ENCODE data around the gene FAM174A.

FAM174A gene

DNA sequence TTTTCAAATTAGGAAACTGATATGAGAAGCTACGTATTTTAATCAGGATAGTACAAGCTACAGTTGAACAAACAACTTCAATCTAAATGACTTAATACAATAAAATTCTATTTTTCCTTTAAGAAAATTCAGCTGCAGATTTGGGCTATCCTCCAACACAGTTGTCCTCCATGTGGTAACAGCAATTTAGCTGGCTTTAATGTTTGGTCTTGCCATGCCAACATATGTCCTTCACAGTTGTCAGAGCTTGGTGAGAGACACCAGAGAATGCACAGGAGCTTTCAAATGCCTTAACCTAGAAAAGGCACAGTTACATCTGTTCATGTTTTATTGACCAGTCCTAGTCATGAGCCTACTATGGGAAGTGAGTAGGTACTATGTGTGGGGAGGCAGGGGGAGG lies 10.8 kb downstream of the FAM174A start:
- H3K4me3 ChIP-seq (ENCODE audit: low read depth, low read length) = no peak overlapping the region
- no peak for TF ChIP-seq CTCF (IDR thresholded peaks at IDR 0.05; ENCODE audit: low read depth, low read length)

- no peak overlapping the region for H3K4me3 ChIP-seq (ENCODE audit: low read depth, low read length)
- no peak for TF ChIP-seq CTCF (IDR thresholded peaks at IDR 0.05; ENCODE audit: low read depth, low read length)
Observed at GRCh38 chr5:100550531-100551051, 15.4 kb downstream of the FAM174A start.

DNA sequence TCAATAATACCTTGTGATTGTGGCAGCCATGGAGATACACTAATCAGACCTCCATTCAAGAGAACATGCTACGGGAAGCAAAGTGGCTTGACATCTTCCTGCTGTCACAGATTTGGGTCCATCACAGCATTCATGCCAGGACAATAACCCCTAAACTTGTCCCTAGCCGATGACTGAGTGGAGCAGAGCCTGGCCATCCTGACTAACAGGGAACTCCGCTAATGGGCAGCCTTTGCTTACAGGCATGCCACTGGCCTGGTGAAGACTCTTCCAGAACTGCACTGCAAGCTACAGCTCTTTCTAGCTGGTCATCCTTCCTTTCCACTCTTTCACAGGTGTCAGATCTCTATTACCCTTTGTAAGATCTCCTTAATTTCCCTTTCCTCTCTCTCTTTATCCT lies 16.0 kb downstream of the FAM174A start:
- no peak for TF ChIP-seq CTCF (IDR thresholded peaks at IDR 0.05; ENCODE audit: low read depth, low read length)
- H3K4me3 ChIP-seq (ENCODE audit: low read depth, low read length) = no peak overlapping the region

DNA sequence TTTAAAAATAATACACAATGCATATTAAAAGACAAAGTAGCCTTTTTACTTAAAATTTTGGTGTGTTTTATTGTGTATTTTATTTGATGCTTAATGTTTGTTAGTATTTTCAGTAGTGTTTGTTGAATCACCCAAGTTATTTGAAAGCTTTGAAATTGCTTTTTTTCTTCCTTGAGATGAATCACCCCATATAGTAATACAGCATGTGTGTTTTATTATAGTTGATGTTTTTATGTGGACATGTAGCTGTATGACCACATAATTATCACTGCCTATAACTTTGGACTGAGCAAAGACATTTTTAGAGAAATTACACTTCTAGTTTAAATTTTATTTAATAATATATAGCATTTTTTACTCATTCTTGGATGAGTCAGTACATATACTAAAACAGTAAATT lies 18.0 kb downstream of the FAM174A start:
- TF ChIP-seq CTCF (IDR thresholded peaks at IDR 0.05; ENCODE audit: low read depth, low read length) = no peak
- H3K4me3 ChIP-seq (ENCODE audit: low read depth, low read length) = no peak overlapping the region

GRCh38 chr5:100560860-100561259 lies 25.7 kb downstream of the FAM174A start:
- TF ChIP-seq CTCF (IDR thresholded peaks at IDR 0.05; ENCODE audit: low read depth, low read length) = no peak
- H3K4me3 ChIP-seq (ENCODE audit: low read depth, low read length) = no peak overlapping the region

- TF ChIP-seq CTCF (IDR thresholded peaks at IDR 0.05; ENCODE audit: low read depth, low read length) = no peak
- no peak overlapping the region for H3K4me3 ChIP-seq (ENCODE audit: low read depth, low read length)
Observed at GRCh38 chr5:100562821-100563220, 27.6 kb downstream of the FAM174A start.

- H3K4me3 ChIP-seq (ENCODE audit: low read depth, low read length) = no peak overlapping the region
- TF ChIP-seq CTCF (IDR thresholded peaks at IDR 0.05; ENCODE audit: low read depth, low read length) = no peak
Observed at GRCh38 chr5:100566382-100567141, 31.4 kb downstream of the FAM174A start.
